Left colon (tissue), 2 donors: ENCODE results near the gene WDR88. TPM values are rescaled to one million over a fixed set of nuclear protein-coding genes. Genes with fewer than 3 reads are reported as not detected.
"Not testable (repeated sequence)": the region's sequence is repeated elsewhere in the genome, so short reads cannot be mapped to it uniquely, and the experiment has no call there.

ENCODE experiments used
- ATAC-seq: fragments of 200-7000 bp; cut with Tn5 transposase; one replicate; pipeline ENCODE4 v1.9.1; 2020; ENCODE audit warnings: mild to moderate bottlenecking, moderate library complexity
- DNase-seq, 2 donors: peaks; one replicate each; pipeline ENCODE4 v3.0.0-alpha.2; 2020
- intact Hi-C, 2 donors: fragments of 100-400 bp; cut with DNase I in 1 of 2; cut with micrococcal nuclease in 1 of 2; formaldehyde crosslinking; loops; one replicate each; pipeline versions ENCODE4 v1.11.2 to v1.14.0; 2022; cut with DNase I, micrococcal nuclease
- total RNA-seq, 2 donors: library from RNA; stranded (reverse); fragmentation: NEBNext Ultra II Directional; extraction: Animal tissue kit (Norgen Biotek cat#: 25700); gene quantifications; one replicate each; pipeline ENCODE4 v1.2.1, GENCODE V29; 2021
- donor health status: DM: no; HTN: no; CAD: no.
- donor health status: DM: yes; HTN: yes; CAD: no.

WDR88 gene
- total RNA-seq, 2 donors from 2014 or later, result not detected

DNA sequence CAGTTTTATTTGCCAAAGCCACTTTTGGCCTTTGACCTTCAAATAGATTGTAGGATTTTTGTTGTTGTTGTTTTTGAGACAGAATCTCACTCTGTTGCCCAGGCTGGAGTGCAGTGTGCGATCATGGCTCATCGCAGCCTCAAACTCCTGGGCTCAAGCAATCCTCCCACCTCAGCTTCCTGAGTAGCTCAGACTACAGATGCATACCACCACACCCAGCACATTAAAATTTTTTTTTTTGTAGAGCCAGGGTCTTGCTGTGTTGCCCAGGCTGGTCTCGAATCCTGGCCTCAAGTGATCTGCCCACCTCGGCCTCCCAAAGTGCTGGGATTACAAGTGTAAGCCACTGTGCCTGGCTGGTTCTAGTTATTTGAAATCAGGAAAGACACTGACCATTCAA lies 59.2 kb downstream of the WDR88 start:
- intact Hi-C loops, DNase-seq, ATAC-seq: not testable (repeated sequence)

DNA sequence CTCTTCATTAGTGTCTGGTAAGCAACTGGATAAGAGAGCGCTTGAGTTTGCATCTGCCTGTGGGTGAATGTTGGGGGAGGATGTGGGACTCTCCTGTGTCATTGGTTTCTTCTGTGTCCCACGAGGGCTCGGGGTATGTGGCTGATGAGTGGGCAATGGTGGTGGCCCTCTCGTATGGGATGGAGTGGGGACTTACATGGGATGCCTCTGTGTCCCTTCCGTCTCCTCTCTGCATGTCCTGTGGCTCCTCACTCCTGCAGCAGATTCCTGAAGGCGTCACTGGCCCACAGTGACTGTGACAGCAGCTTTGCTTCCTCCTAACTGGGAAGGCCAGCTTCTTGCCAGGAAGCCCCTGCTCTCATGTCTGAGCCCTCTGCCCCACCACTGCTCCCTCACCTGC lies 59.6 kb downstream of the WDR88 start:
- intact Hi-C loops, result no loop called here
- ATAC-seq (no peak), DNase-seq (no peak)

GRCh38 chr19:33192010-33192409 lies 60.1 kb downstream of the WDR88 start:
- intact Hi-C loops, result no loop called here
- ATAC-seq (no peak), DNase-seq (no peak)

DNA sequence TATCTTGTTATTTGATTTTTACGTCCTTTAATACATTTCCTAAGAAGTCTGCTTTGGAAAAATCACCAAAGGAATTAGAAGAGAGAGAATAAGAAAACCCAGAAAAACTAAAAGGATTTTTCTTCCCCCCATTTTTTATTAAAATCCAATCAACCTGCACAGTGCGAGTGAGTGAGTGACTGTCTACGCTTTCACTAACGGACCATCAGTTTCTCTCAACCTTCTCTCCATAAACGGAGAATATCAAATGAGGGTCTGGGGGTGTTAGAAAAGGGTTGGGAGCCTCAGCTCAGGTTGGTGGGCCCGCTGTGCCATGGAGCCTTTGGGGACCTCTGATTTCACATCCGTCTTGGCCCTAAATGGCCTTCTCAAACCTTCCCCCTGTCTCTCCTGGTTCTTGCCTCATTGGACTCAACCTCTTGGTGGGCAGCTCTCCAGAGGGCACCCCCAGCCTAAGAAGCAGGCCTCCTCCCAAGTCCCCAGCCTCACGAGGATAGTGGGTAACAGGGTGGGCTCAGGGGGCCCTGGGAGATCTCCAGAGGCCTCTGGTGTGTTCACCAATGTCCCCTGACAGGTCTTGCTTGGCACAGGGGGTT lies 61.5 kb downstream of the WDR88 start:
- DNase-seq, result no peak
- intact Hi-C loops, result no loop called here
- ATAC-seq, result no peak

DNA sequence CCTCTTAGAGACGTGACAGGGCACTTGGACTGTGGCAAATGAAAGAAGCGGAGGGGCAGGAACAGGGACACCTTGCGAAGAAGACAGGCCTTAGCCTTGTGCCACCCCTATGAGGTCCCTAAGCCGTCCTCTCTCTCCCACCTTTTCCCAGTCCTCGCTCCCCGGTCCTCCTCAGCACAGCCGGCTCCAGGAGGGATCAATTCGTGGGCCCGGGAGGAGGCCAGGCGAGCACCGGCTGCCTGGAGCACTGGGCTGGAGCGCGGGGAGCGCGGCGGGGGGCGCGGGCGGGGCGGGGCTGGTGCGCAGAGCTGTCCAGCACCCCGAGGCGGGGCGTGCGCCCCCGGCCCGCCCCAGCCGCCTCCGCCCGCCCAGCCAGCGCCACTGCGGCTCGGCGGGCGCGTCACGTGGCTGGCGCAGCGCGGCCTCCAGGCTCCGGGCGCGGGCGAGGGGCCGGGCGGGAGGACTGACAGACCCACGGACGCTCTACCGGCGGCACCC lies 62.0 kb downstream of the WDR88 start, which contains the start of gene LRP3:
Gene LRP3 (plus strand): TSS at position 466 of the 498 bp plus-strand sequence. CDS start 456 bp downstream, outside the sequence.
- intact Hi-C loops, result no loop called here
- peak; percentile 70 for ATAC-seq
- DNase-seq, result peak in 1 of 2 donors; percentile 47

- DNase-seq (peak in 1 of 2 donors; percentile 24), ATAC-seq (peak; percentile 44)
- intact Hi-C loops, result no loop called here
Observed at GRCh38 chr19:33194532-33194885, 62.6 kb downstream of the WDR88 start.

DNA sequence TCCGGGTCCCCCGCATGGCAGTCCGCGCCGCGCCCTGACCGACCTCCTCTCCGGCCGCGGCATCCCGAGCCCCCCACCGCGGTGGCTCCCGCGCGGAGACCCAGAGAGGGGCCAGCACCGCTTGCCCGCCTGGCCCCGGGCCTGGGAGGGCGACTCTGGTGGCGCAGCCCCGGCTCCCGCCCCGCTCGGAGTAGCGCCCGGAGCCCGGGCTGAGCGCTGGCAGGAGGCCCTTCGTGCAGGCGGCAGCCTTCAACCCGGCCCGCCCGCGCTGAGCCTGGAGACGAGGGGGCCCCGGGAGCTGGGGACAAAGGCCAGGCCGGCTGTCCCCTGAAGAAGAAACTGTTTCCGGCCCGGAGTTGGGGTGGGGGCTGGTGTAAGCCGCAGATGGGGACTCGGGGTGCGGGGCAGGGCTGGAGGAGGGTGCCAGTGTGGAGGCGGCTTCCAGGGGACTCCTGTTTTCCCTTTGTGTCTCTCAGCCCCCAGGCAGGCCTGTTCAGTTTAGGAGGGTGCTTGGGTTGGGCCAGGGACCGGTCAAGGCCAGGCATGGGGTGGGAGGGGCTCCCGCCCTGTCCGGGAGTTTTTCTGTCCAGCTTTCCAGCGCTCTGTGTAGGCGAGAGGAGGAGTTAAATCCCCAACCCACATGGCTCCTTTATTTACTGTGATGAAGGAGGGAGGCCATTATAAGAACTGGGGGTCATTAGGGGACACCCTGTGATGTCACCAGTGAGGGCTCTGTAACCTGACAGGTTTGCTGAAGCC lies 63.2 kb downstream of the WDR88 start:
- intact Hi-C loops, result no loop called here
- ATAC-seq (peak; percentile 61), DNase-seq (peak in 1 of 2 donors; percentile 32)

DNA sequence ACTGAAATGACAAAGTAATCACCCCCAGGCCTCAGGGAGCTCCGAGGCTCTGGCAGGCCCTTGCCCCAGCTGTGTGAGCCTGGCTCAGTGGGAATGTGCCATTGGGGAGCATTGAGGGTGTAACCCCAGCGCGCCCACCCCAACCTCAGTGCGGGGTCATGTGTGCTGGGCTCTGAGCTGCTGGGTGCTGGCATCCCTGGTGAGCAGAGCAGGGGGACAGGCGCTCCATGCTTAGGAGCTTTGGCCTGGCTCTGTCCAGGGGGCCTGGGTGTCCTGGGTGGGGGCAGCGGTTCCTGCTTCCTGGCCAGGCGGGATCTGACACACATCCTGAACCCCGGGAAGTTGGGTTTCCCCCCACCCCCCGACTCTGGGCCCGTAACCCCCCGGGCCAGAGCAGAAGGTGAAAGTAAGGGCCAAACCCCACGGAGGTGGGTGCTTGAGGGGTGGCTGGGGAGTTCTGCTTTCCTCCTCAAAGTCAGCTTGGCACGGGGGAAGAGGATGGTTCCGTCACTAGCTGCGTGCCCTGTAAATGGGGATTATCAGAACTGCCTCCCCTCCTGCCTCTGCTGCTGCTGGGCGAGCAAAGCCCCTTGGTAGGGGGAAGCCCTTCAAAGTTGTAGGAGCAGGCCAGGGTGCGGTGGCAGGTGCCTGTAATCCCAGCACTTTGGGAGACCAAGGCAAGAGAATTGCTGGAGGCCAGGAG lies 63.9 kb downstream of the WDR88 start:
- intact Hi-C loops, result no loop called here
- ATAC-seq, result peak; percentile 6
- DNase-seq, result no peak

DNA sequence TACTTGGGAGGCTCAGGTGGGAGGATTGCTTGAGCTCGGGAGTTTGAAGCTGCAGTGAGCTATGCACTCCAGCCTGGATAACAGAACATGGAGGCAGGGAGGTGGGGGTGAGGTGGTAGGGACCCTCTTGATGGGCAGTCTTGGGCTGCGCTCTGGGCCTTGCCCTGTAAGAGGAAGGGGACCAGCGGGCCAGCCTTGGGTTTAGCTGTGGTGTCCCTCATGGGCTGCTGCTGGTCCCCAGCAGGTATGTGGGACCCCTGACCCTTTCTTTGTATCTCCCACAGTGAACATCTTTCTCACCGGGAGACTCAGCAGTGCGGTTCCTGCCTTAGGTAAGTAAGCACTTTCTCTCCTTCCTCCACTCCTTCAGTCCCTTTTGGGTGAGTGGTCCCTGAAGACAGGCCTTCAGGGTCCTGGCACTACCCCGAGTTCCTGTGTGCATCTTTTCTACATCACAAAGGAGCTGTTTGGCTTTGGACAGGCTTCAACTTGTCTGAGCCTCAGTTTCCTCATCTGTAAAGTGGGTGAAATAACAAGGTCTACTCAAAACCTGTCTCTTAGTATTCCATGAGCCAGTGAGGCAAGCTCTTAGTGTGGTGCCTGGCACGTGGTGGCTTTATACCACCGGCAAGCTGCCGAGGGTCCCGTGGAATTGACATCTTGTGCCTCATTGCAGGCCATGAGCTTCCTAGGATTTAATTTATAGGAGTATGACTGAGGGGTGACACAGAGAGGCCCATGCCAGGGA lies 64.7 kb downstream of the WDR88 start:
- ATAC-seq (no peak), DNase-seq (no peak)
- intact Hi-C loops, result no loop called here

GRCh38 chr19:33197591-33198000 lies 65.7 kb downstream of the WDR88 start:
- no peak for ATAC-seq

GRCh38 chr19:33198169-33198568 lies 66.3 kb downstream of the WDR88 start:
- intact Hi-C loops, result no loop called here
- ATAC-seq (no peak), DNase-seq (no peak)

More at GRCh38 chr19:33197591-33198000, 65.7 kb downstream of the WDR88 start:
- intact Hi-C loops, result no loop called here
- no peak for DNase-seq

DNA sequence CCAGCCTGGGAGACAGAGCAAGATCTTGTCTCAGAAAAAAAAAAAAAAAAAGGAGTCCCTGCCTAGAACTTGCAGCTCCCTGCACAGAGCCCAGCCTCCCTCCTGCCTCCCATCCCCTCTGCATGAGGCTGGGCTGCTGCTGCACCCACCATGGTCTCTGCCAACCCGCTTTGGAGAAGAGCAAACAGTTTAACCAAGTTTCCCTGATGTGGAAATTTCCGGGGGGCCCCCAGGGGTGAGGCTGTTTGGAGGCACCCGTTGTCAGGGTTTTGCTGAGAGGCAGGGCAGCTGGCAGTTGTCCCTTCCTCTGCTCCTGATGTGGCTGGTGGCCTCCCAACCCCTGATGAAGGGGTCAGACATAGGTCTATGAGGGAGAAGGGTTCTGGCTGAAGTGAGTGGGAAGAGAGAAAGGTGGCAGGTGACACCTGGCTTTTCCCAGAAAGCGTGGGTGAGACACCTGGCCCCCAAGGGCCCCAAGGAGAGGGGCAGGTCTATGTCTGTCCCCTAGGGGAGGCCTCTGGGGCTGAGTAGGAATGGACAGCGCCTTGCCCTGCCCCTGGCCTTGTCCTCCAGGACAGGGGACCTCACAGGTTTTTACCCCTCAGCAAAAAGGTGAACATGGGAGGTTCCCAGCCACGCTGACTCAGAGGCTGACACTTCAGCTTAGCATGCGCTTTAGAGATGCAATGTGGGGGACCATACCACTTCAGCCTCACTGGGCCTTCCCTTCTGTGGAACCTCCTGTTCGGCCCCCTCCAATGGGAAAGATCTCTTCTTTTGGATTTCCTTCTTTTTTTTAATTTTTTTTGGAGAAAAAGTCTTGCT lies 67.7 kb downstream of the WDR88 start:
- ATAC-seq (no peak), DNase-seq (no peak)
- intact Hi-C loops, result no loop called here

DNA sequence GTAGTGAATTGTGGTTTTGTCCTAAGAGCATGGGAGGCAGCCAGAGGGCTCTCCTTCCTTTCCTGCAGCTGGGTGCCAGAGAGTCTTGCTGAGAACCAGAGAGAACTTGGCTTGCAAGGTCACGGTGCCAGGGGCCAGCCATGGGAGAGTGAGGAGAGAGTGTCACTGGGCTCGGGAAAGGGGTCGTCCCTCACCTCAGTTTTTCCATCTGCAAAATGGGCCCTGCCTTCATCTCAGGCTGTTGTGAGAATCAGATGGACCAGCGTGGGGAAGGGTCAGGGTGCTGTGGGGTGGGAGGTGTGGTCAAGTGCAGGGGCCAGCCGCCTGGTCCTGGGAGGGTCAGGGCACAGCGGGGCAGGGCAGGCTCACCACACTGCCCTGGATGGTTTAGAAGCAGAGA lies 69.6 kb downstream of the WDR88 start:
- ATAC-seq, result no peak
- intact Hi-C loops, result no loop called here
- DNase-seq, result no peak

DNA sequence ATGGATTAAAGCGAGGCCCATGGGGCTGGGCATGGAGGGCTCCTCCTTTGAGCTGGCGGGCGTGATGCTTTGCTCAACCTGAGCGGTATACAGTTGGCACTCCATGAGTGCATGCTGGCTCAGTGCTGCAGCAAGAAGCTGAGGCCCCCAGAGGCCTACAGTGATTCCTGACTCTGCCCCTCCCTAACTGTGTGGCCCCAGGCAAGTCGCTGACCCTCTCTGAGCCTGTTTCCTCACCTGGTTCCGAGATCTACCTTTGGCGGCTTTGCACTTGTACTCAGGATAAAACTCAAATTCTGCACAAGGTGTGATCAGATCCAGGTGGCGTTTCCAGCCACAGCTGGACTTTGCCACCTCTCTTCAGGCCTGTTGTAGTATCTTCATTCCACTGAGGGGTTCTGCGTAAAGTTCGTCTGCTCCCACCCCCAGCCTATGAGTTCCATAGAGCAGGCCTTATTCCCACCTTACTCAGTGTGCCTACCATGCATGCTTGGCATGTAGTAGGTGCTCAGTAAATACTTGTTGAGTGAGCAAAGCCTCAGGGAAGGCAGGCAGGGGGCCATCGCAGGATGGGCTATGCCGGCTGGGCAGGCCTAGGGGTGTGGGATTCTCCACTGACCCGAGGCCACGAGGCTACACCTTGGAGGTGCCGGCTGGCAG lies 70.1 kb downstream of the WDR88 start:
- no peak for DNase-seq
- intact Hi-C loops, result no loop called here
- ATAC-seq, result no peak

GRCh38 chr19:33202546-33203507 lies 70.9 kb downstream of the WDR88 start:
- intact Hi-C loops, result no loop called here
- no peak for ATAC-seq
- no peak for DNase-seq

DNA sequence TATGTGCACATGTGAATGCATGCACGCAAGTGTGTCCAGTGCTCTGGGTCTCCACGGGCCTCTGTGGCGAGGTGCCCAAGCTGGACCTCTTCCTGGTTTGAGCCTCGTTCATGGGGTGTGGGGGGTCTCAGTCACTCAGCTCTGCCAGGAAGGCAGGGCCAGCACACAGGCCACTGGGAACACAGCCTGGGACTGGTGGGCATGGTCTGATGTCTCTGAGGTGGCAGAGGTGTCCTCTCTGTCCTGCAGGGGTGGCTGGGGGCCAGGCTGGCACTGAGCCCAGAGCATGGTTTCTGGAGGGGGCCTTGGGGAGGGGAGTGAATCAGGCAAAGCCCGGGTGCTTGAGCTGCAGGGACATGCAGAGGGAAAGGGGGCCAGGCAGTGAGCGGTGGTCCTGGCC lies 71.6 kb downstream of the WDR88 start:
- ATAC-seq, result no peak
- intact Hi-C loops, result no loop called here
- no peak for DNase-seq
